Measurements from ENCODE around the gene INMT. TPM values are rescaled to one million over a fixed set of nuclear protein-coding genes. Genes with fewer than 3 reads are reported as not detected.

INMT gene
- total and polyA plus RNA-seq, 2 experiments from 2014 or later, result 0.98 to 4.9 TPM

DNA sequence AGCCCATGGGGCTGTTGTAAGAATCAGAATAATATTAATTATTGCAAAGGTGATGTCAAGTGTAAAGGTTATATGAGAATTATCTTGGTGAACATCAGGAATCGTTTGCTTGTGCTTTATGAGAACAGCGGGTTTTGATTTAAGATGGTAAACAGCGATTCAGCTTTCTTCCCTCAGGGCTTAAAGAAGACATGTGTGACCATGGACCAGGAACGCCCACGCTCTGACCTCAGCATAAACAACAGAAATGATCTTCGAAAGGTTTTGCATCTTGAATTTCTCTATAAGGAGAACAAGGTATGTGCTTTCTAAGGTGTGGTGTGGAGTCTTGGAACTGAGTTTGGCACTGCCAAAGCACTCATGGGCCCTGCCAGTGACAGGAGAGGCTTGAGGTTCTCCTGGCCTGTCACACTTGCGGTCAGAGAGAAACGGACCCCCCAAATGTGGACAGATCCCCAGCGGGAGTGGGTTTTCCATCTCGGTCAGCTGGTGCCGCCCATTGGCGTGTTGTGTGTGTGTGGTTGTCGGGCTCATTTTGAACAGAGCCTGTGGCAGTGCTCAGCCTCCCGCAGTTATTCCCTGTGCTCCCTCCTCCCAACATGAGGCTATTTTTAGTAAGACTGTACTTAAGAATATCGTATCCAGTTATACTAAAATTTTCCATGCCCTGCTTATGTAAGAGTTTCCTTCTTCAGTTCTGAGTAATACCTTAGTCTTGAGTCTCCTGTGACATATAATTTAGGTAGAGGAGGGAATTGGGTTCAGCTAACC is 26.5 kb downstream of the INMT start:
- Histone ChIP-seq H3K4me3 (no peak overlapping the region), H3K36me3 (no peaks in the 10 kb centered on the region), H3K9me3 (ENCODE audit: low read depth) (no peaks in the 10 kb centered on the region), H3K4me1 (ENCODE audit: low read depth) (peaks cover 12% of the 10 kb centered on the region), H3K27ac (no peak overlapping the region), H3K27me3 (no peaks in the 10 kb centered on the region)
- TF ChIP-seq CTCF (IDR thresholded peaks at IDR 0.05; ENCODE audit: low read depth, low read length), result no peak
- DNase-seq (ENCODE audit: low read depth in 1 of 2, low spot score in 1 of 2), result peak in 1 of 2 donors; percentile 15

DNA sequence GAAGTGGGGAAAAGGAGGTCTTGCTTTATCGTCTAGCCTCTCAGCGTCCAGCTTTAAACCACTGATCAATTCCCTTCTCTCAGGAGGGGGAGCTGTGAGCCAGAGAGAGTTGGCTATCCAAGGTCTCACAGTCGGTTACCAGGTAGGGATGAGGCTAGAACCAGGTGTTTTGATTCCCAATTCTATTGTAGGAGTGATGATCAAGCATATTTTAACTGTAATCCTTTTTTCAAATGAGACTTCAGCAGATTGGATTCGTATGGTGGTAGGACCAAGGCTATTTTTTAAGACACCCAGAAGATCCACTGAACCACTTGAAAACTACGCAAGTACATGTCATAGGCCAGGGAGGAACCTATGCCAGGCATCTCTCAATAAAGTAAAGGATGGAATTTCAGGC is 27.6 kb downstream of the INMT start:
- Histone ChIP-seq H3K36me3 (no peaks in the 10 kb centered on the region), H3K9me3 (ENCODE audit: low read depth) (no peaks in the 10 kb centered on the region), H3K4me1 (ENCODE audit: low read depth) (peaks cover 12% of the 10 kb centered on the region), H3K27ac (no peak overlapping the region), H3K4me3 (no peak overlapping the region), H3K27me3 (no peaks in the 10 kb centered on the region)
- no peak for DNase-seq (ENCODE audit: low read depth in 1 of 2, low spot score in 1 of 2)
- TF ChIP-seq CTCF (IDR thresholded peaks at IDR 0.05; ENCODE audit: low read depth, low read length), result no peak

DNA sequence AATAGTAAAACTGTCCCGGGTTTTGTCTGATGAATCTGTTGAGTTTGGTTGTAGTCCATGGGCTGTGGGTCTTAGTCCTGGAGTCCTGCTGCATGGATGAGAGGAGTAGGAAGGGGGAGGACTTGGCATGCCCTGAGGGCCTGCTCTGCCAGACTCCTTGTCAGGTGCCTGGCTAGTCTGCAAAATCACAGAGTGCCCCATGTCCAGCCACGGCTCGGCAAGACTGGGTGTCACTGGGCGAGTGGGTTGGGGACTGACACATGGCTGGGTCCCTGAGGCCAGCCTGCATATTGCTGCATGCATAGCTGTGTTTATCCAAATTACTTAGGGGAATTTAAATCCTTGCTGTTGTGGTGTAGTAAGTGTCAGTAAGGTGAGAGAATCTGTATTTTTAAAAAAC is 29.0 kb downstream of the INMT start:
- no peak for DNase-seq (ENCODE audit: low read depth in 1 of 2, low spot score in 1 of 2)
- H3K4me1 ChIP-seq (ENCODE audit: low read depth), result peaks cover 12% of the 10 kb centered on the region
- no peaks in the 10 kb centered on the region for H3K36me3 ChIP-seq
- no peak for TF ChIP-seq CTCF (IDR thresholded peaks at IDR 0.05; ENCODE audit: low read depth, low read length)
- H3K9me3 ChIP-seq (ENCODE audit: low read depth), result no peaks in the 10 kb centered on the region
- H3K27me3 ChIP-seq, result no peaks in the 10 kb centered on the region
- no peak overlapping the region for H3K27ac ChIP-seq
- no peak overlapping the region for H3K4me3 ChIP-seq

DNA sequence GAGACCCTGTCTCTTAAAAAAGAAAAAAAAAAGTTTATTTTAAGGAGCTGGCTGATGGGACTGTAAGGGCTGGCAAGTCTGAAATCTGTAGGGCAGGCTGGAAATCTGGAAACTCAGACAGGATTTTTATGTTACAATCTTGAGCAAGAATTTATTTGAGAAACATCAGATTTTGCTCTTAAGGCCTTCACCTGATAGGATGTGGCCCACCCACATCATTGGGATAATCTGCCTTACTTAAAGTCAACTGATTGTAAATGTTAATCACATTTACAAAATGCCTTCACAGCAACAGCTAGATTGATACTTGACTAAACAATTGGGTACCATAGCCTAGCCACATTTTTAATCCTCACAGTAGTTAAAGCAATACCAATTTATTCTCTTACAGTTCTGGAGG is 30.8 kb downstream of the INMT start:
- no peaks in the 10 kb centered on the region for H3K27me3 ChIP-seq
- TF ChIP-seq CTCF (IDR thresholded peaks at IDR 0.05; ENCODE audit: low read depth, low read length), result no peak
- H3K27ac ChIP-seq, result no peak overlapping the region
- no peak overlapping the region for H3K4me3 ChIP-seq
- H3K4me1 ChIP-seq (ENCODE audit: low read depth), result peaks cover 12% of the 10 kb centered on the region
- H3K36me3 ChIP-seq, result no peaks in the 10 kb centered on the region
- no peak for DNase-seq (ENCODE audit: low read depth in 1 of 2, low spot score in 1 of 2)
- no peaks in the 10 kb centered on the region for H3K9me3 ChIP-seq (ENCODE audit: low read depth)

GRCh38 chr7:30785786-30786185 is 33.9 kb downstream of the INMT start:
- DNase-seq (ENCODE audit: low read depth in 1 of 2, low spot score in 1 of 2), result no peak
- H3K27ac ChIP-seq, result no peak overlapping the region
- H3K27me3 ChIP-seq, result no peaks in the 10 kb centered on the region
- no peaks in the 10 kb centered on the region for H3K36me3 ChIP-seq
- H3K9me3 ChIP-seq (ENCODE audit: low read depth), result no peaks in the 10 kb centered on the region
- H3K4me3 ChIP-seq, result no peak overlapping the region
- no peak for TF ChIP-seq CTCF (IDR thresholded peaks at IDR 0.05; ENCODE audit: low read depth, low read length)
- H3K4me1 ChIP-seq (ENCODE audit: low read depth), result peaks cover 2% of the 10 kb centered on the region

Data from cardiac muscle cell (in vitro differentiated cells and primary cell).